KG1 (cell line): Measurements from ENCODE around the gene BRPF3.
A peak's percentile ranks its signal among the peaks of the same experiment; 100 is the strongest.
"Not testable (repeated sequence)": the region's sequence is repeated elsewhere in the genome, so short reads cannot be mapped to it uniquely, and the experiment has no call there.

ENCODE experiments used
- DNase-seq: peaks from one replicate; lab custom pipeline; 2025; lab: John Stamatoyannopoulos, UW

The BRPF3 gene

DNA sequence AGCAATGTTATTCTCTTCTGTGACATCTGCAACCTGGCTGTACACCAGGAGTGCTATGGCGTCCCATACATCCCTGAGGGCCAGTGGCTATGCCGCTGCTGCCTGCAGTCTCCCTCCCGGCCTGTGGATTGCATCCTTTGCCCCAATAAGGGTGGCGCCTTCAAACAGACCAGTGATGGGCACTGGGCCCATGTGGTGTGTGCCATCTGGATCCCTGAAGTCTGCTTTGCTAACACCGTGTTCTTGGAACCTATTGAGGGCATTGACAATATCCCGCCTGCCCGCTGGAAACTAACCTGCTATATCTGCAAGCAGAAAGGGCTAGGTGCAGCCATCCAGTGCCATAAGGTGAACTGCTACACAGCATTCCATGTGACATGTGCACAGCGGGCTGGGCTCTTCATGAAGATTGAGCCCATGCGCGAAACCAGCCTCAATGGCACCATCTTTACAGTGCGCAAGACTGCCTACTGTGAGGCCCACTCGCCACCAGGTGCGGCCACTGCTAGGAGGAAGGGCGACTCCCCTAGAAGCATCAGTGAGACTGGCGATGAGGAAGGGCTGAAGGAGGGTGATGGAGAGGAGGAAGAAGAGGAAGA is 4.6 kb downstream of the BRPF3 start:
- DNase-seq: no peak

DNA sequence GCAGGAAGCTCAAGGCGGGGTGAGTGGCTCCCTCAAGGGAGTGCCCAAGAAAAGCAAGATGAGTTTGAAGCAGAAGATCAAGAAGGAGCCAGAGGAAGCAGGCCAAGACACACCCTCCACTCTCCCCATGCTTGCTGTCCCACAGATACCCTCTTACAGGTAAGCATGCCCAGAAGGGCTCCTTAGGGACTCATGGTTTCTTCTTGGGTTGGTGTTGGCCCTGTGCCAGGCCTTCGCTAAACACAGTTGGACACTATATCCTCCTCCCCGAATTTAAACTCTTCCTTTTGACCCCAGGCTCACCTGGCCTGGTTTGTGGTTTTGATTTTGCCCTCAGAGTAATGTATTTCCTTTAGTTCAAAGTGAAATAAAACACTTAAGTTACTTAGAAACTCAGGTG is 5.1 kb downstream of the BRPF3 start:
- DNase-seq: no peak

GRCh38 chr6:36202101-36202500 is 5.6 kb downstream of the BRPF3 start:
- DNase-seq: no peak

DNA sequence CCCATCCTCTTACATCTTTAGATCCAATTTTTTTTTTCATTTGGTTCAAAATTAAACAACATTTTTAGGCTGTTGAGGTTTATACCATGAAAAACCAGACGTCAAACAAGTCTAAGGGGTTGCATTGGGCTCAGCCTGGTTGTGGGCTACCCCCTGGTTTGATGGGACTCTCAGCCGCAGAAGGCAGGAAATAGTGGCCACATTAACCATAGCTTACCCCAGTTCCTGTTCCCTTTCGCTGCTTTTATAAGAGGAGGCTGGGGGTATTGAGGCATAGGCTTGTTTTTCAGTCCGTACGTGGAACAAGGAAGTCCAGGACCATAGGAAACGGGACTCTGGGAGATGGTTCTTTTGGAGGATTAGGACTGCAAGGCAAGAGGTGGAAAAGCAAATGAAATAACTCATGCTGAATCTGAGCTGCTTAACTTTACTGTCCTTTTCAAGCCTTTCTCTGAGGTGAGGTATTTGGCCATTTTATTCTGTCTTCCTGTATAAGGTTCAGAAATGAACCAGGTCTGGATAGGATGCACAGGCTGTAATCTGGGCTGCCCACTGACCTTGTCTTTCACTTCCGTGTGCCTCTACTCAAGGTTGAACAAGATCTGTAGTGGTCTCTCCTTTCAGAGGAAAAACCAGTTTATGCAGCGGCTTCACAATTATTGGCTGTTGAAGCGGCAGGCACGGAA is 7.7 kb downstream of the BRPF3 start:
- DNase-seq: peak; percentile 33

DNA sequence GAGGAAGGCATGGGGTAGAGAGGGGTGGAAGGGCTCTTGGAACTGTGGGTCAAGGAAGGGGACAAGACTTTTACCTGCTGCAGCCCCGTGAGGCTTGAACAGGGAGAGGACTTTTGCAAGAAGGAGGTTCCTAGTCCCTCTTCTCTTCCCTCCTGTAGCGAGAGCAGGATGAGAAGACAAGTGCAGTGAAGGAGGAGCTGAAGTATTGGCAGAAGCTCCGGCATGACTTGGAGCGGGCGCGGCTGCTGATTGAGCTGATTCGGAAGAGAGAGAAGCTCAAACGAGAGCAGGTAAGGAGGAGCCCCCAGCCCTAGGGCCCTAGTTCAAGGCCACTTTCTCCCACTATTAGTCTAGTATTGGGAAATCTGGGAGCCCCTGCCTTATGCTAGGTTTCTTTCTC is 10.6 kb downstream of the BRPF3 start:
- DNase-seq: no peak

DNA sequence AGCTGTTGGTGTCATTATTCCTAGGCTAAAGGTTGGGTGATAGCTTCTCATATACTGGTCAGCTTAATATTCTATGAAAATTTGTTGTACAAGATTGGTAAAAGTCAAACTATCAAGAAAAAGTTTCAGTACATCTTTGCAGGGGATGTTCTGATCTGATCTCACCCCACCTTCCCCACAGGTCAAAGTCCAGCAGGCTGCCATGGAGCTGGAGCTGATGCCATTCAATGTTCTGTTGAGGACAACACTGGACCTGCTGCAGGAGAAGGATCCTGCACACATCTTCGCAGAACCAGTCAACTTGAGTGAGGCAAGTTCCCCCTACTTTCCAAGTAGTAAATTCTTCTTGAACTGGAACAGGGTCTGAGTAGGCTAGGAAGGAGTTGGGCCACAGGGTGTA is 13.1 kb downstream of the BRPF3 start:
- no peak for DNase-seq

DNA sequence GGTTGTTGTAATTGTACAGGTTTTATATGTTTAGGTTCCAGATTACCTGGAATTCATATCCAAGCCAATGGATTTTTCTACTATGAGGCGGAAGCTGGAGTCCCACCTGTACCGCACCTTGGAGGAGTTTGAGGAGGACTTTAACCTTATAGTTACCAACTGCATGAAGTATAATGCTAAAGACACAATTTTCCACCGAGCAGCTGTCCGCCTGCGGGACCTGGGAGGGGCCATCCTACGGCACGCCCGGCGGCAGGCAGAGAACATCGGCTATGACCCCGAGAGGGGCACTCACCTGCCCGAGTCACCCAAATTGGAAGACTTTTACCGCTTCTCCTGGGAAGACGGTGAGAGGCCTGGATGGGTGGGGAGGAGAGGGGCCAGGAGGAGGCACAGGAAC is 13.6 kb downstream of the BRPF3 start:
- no peak for DNase-seq

GRCh38 chr6:36210886-36211595 is 14.5 kb downstream of the BRPF3 start:
- no peak for DNase-seq

GRCh38 chr6:36216559-36216958 is 20.0 kb downstream of the BRPF3 start:
- DNase-seq: no peak

- no peak for DNase-seq
Measured at GRCh38 chr6:36217188-36217587, 20.6 kb downstream of the BRPF3 start.

DNA sequence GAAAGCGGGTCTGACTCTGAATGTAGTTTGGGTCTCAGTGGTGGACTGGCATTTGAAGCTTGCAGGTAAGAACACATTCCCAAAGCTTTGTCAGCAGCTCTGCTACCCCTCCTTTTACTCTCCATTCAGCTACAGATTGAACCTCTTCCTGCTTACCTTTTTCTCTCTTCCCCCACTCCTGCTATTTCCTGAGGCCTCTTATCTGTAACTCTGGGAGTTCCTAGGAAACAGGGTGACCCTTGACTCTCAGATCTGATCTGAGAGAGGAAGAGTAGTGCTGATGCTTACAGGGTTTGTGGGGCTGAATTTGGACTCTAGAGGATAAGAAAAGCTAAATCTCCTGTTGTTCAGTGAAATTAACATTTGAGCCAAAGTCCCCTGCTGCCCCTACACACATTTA is 21.4 kb downstream of the BRPF3 start:
- no peak for DNase-seq

- DNase-seq: not testable (repeated sequence)
Measured at GRCh38 chr6:36218516-36218915, 22.0 kb downstream of the BRPF3 start.

GRCh38 chr6:36219081-36219480 is 22.5 kb downstream of the BRPF3 start:
- no peak for DNase-seq

- no peak for DNase-seq
Measured at GRCh38 chr6:36220226-36220625, 23.7 kb downstream of the BRPF3 start.

- DNase-seq: no peak
Measured at GRCh38 chr6:36221674-36222073, 25.1 kb downstream of the BRPF3 start.

- DNase-seq: no peak
Measured at GRCh38 chr6:36222924-36223323, 26.4 kb downstream of the BRPF3 start.

- no peak for DNase-seq
Measured at GRCh38 chr6:36223706-36224105, 27.2 kb downstream of the BRPF3 start.

GRCh38 chr6:36224918-36225461 is 28.4 kb downstream of the BRPF3 start:
- DNase-seq: no peak

DNA sequence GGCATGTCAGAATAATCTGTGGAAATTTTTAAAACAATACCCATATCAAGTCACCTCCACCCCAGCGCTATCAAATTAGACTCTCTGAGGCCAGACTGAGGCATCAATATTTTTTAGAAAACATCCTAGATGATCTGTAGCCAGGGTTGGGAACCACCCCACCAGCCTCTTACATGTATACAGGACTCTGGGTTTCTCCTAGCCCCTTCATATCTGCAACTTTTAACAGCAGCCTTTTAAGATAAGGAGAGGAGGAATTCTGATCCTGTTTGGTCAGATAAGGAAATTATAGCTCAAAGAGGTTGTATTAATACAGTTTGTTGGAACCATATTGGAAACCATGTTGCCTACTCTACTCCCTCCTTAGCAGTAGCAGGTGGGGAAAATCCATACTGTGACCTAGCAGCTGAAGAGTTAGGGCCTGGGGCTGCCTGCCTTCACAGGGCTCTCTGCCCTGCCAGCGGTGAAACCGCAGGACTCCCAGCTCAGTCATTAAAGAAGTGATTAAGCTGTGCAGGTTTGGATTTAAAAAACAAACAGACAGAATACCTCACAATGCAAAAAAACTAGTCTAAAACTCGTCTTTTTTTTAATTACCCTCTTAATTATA is 30.0 kb downstream of the BRPF3 start:
- no peak for DNase-seq

DNA sequence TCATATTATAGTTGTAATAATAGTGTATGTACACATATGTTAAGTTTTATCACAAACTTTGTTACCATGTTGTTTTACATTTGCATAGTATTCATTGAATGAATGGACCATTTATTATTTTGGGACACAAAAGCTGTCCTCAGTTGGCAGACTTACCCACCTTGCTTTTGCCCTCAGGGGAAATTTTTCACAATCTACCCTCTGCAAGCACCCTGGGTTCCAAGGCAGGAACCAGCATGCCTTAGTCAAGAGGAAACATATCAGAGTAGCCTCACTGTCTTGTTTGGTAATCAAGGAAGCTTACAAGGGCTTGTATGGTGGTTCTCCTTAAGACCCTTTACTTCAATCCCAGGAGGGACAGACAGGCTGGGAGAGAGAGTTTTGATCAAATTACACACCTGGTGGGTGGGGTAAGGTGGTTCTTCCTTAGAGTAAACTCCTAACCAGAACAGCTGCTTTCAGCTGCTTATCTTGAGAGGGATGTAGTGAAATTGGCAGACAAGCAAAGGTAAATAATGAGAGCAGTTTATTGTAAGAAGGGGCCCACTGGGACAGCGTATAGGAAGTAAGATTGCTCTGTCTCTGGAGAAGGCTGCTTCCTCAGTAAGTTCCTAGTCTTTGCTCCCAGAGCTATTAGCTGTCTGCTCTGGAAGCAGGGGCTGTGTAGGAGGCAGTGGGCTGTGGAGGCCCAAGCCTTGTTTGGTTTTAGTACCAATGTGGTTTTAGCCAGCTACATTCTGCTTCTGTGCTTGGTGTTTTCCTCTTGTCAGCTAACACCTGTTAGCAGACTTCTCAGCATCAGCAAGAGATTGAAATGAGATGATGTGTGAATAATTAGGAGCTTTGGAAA is 31.1 kb downstream of the BRPF3 start:
- no peak for DNase-seq

DNA sequence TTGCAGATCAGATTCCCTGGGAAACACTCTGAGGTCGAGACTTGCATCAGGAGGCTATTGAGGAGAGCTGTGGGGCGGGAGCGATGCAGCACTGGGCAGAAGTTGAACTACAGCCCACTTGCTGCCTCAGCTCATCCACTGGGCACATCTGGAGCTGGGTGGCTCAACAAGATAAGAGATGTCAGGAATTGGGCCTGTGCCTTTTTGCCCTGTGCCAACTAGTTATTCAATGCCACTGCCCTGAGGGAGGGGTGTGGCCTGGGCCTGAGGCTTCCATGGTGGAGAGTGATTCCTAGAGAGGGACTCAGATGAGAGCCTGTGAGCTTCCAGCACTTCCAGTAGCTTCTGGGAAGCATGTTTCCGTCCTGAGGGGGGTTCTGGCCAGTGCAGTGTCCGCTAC is 32.7 kb downstream of the BRPF3 start:
- no peak for DNase-seq

- DNase-seq: no peak
Measured at GRCh38 chr6:36230371-36230770, 33.8 kb downstream of the BRPF3 start.
